ENCODE measurements around the gene TXNDC12. TPM values are rescaled to one million over a fixed set of nuclear protein-coding genes. Genes with fewer than 3 reads are reported as not detected.
"Not testable (repeated sequence)": the region's sequence is repeated elsewhere in the genome, so short reads cannot be mapped to it uniquely, and the experiment has no call there.

Gene TXNDC12
- total and polyA plus RNA-seq, 12 donors, result 14.5 to 74.8 (median 48.2) TPM

DNA sequence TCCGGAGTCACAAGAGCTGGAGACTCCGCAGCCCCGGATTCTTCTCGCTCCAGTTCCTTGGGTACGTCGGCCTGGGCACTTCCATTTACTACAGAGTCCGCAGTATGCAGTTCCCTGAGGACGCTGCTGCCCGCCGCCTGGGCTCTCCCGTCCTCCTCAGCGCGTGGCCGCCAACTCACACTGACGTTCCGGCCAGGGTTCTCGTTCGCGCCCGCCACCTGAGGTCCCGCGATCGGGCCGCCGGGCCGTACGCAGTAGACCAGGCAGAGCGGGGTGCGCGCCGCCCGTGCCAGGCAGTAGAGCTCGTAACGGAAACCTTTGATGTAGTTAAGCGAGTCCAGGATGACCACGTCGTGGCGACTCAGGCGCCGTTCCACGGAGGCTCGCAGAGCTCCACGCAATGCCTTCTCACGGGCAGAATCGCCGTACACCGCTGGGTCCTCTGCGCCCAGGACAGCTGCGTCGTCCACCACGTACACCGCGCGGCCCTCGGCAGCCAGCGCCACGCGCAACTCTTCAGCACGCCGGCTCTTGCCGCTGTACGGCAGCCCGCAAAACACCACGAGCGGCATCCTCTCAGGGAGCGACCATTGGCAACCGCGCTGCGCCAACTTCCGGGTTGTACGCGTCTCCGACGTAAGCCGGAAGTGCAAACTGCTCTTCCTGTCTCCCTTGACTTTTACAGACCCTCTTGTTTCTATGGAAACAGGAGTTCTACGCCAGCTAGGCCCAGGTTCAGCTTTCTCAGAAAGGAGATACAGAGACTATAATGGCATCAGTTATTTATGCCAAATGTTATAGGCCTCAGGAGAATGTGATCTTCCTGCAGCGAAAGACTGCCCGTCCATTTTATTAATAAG lies 21.6 kb downstream of the TXNDC12 start, which contains the start of gene KTI12:
Gene KTI12 (minus strand): TSS at position 621 of the 860 bp plus-strand sequence. CDS start 49 bp downstream, at position 572.
- peaks cover 14 to 33% of the 10 kb centered on the region in 2 donors for H3K4me1 ChIP-seq (replicated peaks in 1 of 2)
- H3K27me3 ChIP-seq, result no peaks in the 10 kb centered on the region
- H3K4me3 ChIP-seq, result peak within 1 kb of the TSS; percentile 55 to 80 (median 64)
- no peaks in the 10 kb centered on the region for H3K9me3 ChIP-seq (replicated peaks in 1 of 3)
- DNase-seq, result peak; percentile 79 to 94 (median 88)
- intact Hi-C loops (cut with DNase I), result no loop called here
- H3K27ac ChIP-seq, result peak within 1 kb of the TSS; percentile 70 to 97 (median 92)
- TF ChIP-seq, protein P1, sequence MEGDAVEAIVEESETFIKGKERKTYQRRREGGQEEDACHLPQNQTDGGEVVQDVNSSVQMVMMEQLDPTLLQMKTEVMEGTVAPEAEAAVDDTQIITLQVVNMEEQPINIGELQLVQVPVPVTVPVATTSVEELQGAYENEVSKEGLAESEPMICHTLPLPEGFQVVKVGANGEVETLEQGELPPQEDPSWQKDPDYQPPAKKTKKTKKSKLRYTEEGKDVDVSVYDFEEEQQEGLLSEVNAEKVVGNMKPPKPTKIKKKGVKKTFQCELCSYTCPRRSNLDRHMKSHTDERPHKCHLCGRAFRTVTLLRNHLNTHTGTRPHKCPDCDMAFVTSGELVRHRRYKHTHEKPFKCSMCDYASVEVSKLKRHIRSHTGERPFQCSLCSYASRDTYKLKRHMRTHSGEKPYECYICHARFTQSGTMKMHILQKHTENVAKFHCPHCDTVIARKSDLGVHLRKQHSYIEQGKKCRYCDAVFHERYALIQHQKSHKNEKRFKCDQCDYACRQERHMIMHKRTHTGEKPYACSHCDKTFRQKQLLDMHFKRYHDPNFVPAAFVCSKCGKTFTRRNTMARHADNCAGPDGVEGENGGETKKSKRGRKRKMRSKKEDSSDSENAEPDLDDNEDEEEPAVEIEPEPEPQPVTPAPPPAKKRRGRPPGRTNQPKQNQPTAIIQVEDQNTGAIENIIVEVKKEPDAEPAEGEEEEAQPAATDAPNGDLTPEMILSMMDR (IDR thresholded peaks at IDR 0.05), result no peak
- TF ChIP-seq POLR2A (IDR thresholded peaks at IDR 0.05), result peak; percentile 56 to 74
- 2 to 14% (median 6%) methylated on average over 9 to 78 of the region's 78 CpGs for WGBS, 4 donors
- H3K36me3 ChIP-seq (replicated peaks in 1 of 2), result no peaks in the 10 kb centered on the region

DNA sequence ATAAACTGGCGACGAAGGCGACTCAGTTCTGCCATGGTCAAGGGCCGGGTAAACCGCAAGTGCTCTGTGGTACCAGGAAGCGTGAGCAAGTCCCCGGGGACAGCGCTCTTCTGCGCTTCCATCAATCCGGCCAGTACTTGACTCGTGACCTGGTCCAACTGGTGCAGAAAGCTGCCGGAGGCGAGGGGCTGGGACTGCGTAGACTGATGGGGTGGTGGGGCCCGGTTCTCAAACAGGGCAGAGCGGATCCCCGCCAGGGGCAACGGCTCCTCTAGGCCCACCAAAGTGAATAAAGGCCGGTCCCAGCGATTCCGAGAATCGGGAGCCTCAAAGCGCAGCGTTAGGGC lies 22.2 kb downstream of the TXNDC12 start:
- WGBS, 4 donors, result 1 to 4% (median 2%) methylated on average over 13 to 24 of the region's 24 CpGs
- intact Hi-C loops (cut with DNase I), result no loop called here

DNA sequence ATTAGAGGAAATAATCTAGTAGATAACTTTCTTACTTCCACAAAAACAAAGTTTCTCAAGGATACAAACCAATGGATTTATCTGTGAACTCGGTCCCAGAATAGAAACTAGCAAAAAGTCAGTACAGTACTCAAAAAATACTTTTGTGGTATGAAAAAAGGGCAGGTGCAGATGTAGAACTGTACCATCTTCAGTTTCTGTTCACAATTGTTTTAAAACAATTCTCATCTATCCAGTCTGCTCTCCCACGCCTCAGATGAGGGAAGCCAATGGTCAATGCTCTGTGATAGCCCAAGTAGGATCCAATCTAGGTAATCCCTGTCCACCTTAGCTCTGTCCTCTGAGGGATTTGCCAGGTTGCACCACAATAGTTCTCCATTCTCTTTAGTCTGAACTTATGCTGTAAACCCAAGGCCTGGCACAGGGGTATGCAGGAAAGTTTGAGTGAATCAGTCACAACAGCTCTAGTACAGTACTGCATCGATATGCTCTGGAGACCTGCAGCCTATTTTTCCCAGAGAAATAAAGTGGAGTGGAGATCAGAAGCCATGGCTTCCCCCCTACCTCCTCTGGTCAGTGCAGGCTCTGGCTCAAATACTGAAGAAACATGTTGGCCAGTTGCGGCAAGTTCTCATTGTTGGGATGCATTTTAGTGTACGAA lies 22.7 kb downstream of the TXNDC12 start:
- Histone ChIP-seq H3K9me3 (replicated peaks in 1 of 3) (no peaks in the 10 kb centered on the region), H3K36me3 (replicated peaks in 1 of 2) (peaks cover 0 to 9% of the 10 kb centered on the region in 2 donors), H3K4me3 (peak overlapping the region in 3 of 4 donors; percentile 63 to 80 (median 65)), H3K27ac (peak overlapping the region in 3 of 5 donors; percentile 70 to 97 (median 92)), H3K4me1 (replicated peaks in 1 of 2) (peaks cover 14 to 33% of the 10 kb centered on the region in 2 donors), H3K27me3 (no peaks in the 10 kb centered on the region)
- TF ChIP-seq, protein P1 (IDR thresholded peaks at IDR 0.05), result no peak
- TF ChIP-seq POLR2A (IDR thresholded peaks at IDR 0.05), result no peak
- no peak for DNase-seq
- 37 to 44% (median 40%) methylated on average over 5 of the region's 5 CpGs for WGBS, 4 donors
- intact Hi-C loops (cut with DNase I), result no loop called here

More for the DNA sequence above, 22.2 kb downstream of the TXNDC12 start:
- H3K27ac ChIP-seq, result peak overlapping the region; percentile 70 to 97 (median 92)
- no peaks in the 10 kb centered on the region for H3K9me3 ChIP-seq (replicated peaks in 1 of 3)
- TF ChIP-seq, protein P1 (IDR thresholded peaks at IDR 0.05), result no peak
- TF ChIP-seq POLR2A (IDR thresholded peaks at IDR 0.05), result no peak
- peaks cover 0 to 5% of the 10 kb centered on the region in 2 donors for H3K36me3 ChIP-seq (replicated peaks in 1 of 2)
- H3K4me3 ChIP-seq, result peak overlapping the region in 3 of 4 donors; percentile 63 to 80 (median 65)
- H3K27me3 ChIP-seq, result no peaks in the 10 kb centered on the region
- DNase-seq, result peak; percentile 42 to 77 (median 60)
- H3K4me1 ChIP-seq (replicated peaks in 1 of 2), result peaks cover 14 to 33% of the 10 kb centered on the region in 2 donors

DNA sequence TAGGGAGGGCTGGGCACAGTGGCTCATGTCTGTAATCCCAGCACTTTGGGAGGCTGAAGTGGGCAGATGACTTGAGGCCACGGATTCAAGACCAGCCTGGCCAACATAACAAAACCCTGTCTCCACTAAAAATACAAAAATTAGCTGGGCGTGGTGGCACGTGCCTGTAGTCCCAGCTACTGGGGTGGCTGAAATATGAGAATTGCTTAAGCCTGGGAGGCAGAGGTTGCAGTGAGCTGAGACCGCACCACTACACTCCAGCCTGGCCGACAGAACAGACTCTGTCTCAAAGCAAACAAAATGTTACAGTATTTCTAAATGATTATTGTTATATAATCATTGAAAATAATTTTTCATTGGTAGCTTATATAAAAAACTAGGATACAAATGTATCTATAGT lies 26.2 kb downstream of the TXNDC12 start:
- peaks cover 0 to 26% of the 10 kb centered on the region in 2 donors for H3K36me3 ChIP-seq (replicated peaks in 1 of 2)
- H3K4me3 ChIP-seq; H3K9me3 ChIP-seq (replicated peaks in 1 of 3); H3K27ac ChIP-seq; DNase-seq; intact Hi-C loops (cut with DNase I); H3K27me3 ChIP-seq: not testable (repeated sequence)
- H3K4me1 ChIP-seq (replicated peaks in 1 of 2), result peaks cover 14 to 29% of the 10 kb centered on the region in 2 donors
- WGBS, 4 donors, result 80 to 96% (median 88%) methylated on average over 5 of the region's 5 CpGs

All from adrenal gland (tissue), 12 donors.